Thymus (tissue), 11 donors: Measurements from ENCODE around the gene FLRT3. TPM values are rescaled to one million over a fixed set of nuclear protein-coding genes. Genes with fewer than 3 reads are reported as not detected.

Source experiments
- DNase-seq, 9 donors: peaks; one replicate each; pipeline ENCODE4 v3.0.0-alpha.2; 2013; ENCODE audit warnings: low spot score in 9 of 9, low read depth in 6 of 9, missing footprints in 1 of 9
- H3K27ac ChIP-seq, 2 donors: one replicate each; pipeline ENCODE4 v1.5.1; 2013; ENCODE audit warnings: control low read depth in 1 of 2, low read depth in 1 of 2, low read length in 1 of 2, mild to moderate bottlenecking in 1 of 2, moderate library complexity in 1 of 2
- H3K27me3 ChIP-seq, 2 donors: one replicate each; pipeline ENCODE4 v1.5.1; 2013; ENCODE audit warnings: low read length in 1 of 2; ENCODE audit not compliant: control insufficient read depth in 2 of 2, insufficient read depth in 1 of 2
- H3K36me3 ChIP-seq, 2 donors: one replicate each; pipeline ENCODE4 v1.5.1; 2013; ENCODE audit warnings: low read length in 1 of 2, mild to moderate bottlenecking in 1 of 2, moderate library complexity in 1 of 2; ENCODE audit not compliant: control insufficient read depth in 2 of 2, insufficient read depth in 2 of 2
- H3K4me1 ChIP-seq, 2 donors: one replicate each; pipeline ENCODE4 v1.5.1; 2013; ENCODE audit warnings: low read length in 2 of 2; ENCODE audit not compliant: control insufficient read depth in 2 of 2, insufficient read depth in 2 of 2
- H3K4me3 ChIP-seq, 2 donors: one replicate each; pipeline ENCODE4 v1.5.1; 2013; ENCODE audit warnings: low read length in 2 of 2, control low read depth in 1 of 2, mild to moderate bottlenecking in 1 of 2
- H3K9me3 ChIP-seq, 2 donors: one replicate each; pipeline ENCODE4 v1.5.1; 2013; ENCODE audit warnings: low read length in 1 of 2, mild to moderate bottlenecking in 1 of 2; ENCODE audit not compliant: control insufficient read depth in 2 of 2, insufficient read depth in 1 of 2
- WGBS: extraction: QIAGEN DNeasy Blood & Tissue Kit; methylation state at CpG from one replicate; pipeline ENCODE4 v1.1.7; 2013; 5-methylcytosine and 5-hydroxymethylcytosine counted together
- polyA plus RNA-seq: library from polyadenylated mRNA; stranded (reverse); fragments of 200-250 nt; gene quantifications from one replicate; pipeline ENCODE4 v1.2.3, GENCODE V29; 2013
- total RNA-seq: library from RNA; stranded (reverse); fragments of 120-200 nt; gene quantifications from one replicate; pipeline ENCODE4 v1.2.4, GENCODE V29; 2013
- donor health status: healthy.

Gene FLRT3
- total and polyA plus RNA-seq, 2 donors = 7.5 to 9.9 TPM

DNA sequence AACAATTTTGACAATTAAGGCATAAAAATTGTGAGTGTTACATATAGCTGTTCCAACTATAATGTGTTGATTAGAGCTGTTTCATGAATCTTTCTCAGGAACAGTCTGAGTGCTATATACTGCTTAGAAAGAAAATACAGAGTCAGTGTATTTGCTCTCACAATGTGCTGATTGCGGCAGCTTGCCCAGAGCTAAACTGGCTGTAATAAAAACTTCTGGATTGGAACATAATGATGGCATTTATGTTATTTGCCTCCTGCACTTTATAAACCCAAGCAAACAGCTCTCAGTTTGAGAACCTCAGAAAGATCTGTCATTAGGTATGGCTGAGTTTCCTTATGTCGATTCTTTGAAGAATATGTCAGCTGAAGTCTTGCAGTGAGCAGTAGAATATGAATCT lies 29.5 kb downstream of the FLRT3 start:
- DNase-seq = no peak
- Histone ChIP-seq H3K9me3 (no peaks in the 10 kb centered on the region), H3K4me3 (no peak overlapping the region), H3K4me1 (no peaks in the 10 kb centered on the region), H3K36me3 (no peaks in the 10 kb centered on the region), H3K27ac (no peak overlapping the region), H3K27me3 (no peaks in the 10 kb centered on the region)
- WGBS = 91% methylated on average over 2 of the region's 2 CpGs

DNA sequence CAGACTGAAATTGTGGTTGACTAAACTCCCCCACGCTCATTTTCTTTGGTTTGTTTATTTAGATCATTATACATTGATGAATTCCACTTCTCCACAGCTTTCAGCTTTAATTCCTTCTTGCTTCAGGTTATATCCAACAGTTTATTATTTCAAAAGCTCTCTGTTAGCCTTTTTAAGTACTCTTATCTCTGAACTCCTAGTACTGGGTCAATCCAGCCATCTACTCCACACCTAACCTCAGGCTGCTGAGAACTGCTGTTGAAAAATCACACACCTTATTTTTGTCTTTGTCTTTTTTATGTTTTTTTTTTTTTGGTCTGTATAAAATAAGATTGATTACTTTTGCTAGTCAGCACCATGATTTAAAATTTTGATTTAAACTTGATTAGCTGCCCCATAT lies 32.9 kb downstream of the FLRT3 start:
- H3K27me3 ChIP-seq = no peaks in the 10 kb centered on the region
- H3K9me3 ChIP-seq = no peaks in the 10 kb centered on the region
- 93% methylated on average over 1 of the region's 1 CpG for WGBS
- DNase-seq = no peak
- no peak overlapping the region for H3K27ac ChIP-seq
- no peaks in the 10 kb centered on the region for H3K36me3 ChIP-seq
- H3K4me1 ChIP-seq = no peaks in the 10 kb centered on the region
- no peak overlapping the region for H3K4me3 ChIP-seq

DNA sequence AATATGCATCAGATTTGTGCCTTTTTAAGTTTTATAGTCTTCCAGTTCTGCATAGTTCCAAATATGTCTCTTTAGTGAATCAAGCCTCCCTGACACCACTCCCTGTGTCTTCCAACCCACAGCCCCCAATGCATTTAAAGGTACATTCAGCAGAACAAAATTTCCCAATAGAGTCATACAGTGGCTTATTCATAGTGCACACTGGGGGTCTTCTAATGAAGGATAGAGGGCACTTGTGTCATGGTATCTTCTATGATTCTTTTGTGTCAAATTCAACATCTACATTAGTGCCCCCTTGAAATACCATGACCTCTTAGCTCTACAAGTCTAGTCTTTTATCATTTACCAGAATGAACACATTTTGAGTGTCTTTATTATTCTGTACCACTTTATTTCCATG lies 33.8 kb downstream of the FLRT3 start:
- H3K9me3 ChIP-seq = no peaks in the 10 kb centered on the region
- H3K36me3 ChIP-seq = no peaks in the 10 kb centered on the region
- H3K4me3 ChIP-seq = no peak overlapping the region
- no peaks in the 10 kb centered on the region for H3K4me1 ChIP-seq
- no peak for DNase-seq
- H3K27ac ChIP-seq = no peak overlapping the region
- no peaks in the 10 kb centered on the region for H3K27me3 ChIP-seq

DNA sequence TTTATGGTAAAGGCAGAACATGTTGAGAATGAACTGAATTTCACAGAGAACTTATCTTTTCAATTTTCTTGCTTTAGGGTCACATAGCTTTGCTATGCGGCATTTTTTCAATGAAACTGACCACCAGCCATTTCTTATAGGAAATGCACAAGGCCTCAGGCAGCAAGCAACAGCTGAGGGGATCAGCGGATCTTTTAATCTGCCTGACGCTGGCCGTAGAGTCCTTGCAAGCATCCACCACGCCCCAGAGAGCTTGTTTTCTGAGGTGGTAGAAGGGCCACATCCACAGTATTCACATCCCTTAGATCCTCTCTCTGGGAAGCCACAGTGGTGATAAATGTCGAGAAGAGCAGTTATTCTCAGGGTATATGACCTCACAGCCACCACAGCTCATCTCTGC lies 34.3 kb downstream of the FLRT3 start:
- Histone ChIP-seq H3K27ac (no peak overlapping the region), H3K4me1 (no peaks in the 10 kb centered on the region), H3K9me3 (no peaks in the 10 kb centered on the region), H3K27me3 (no peaks in the 10 kb centered on the region), H3K4me3 (no peak overlapping the region), H3K36me3 (no peaks in the 10 kb centered on the region)
- DNase-seq = no peak
- WGBS = 81% methylated on average over 6 of the region's 6 CpGs

DNA sequence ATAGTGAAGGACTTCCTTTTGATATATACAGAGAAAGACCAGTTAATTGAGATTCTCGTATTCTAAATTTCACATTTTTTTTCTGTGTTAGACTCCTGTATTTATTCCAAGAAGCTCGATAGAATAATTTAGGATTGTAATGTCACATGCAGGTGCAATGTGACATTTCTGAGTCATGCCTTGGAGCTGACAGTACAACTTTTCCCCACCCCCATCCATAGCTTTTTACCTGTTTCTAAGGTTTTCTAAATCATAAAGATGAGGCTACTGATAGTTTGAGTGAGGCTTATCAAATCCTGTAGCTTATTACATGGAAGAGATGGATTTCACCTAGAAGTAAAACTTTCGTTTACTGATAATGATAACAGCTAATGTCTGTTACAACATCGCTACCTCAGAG lies 37.6 kb downstream of the FLRT3 start:
- Histone ChIP-seq H3K9me3 (no peaks in the 10 kb centered on the region), H3K36me3 (no peaks in the 10 kb centered on the region), H3K27me3 (no peaks in the 10 kb centered on the region), H3K27ac (no peak overlapping the region), H3K4me3 (no peak overlapping the region), H3K4me1 (no peaks in the 10 kb centered on the region)
- DNase-seq = no peak
- WGBS = 95% methylated on average over 4 of the region's 4 CpGs

DNA sequence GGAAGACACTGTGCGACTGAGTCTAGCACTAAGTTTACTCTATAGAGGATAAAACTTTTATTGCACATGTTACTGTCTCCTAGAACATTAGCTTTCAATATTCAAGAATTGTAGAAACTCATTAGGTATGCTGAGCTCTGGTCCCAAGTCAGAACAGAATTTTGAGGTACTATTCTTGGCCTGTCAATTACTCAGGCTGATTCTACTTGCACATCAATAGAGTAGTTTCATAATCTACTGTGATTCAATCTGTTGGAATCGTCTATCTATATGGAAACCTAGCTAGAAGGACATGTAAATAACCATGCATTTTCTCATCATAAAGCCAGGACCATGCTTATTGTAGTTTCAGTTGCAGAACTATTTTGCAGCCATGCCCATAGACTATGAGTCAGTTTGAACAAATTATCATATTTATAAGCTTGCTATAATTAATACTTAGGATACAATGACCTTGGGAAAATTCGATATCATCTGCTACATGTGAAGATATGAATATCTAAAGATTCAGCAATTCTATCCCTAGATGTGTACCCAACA lies 41.6 kb downstream of the FLRT3 start:
- Histone ChIP-seq H3K27ac (no peak overlapping the region), H3K27me3 (no peaks in the 10 kb centered on the region), H3K4me3 (no peak overlapping the region), H3K9me3 (no peaks in the 10 kb centered on the region), H3K4me1 (no peaks in the 10 kb centered on the region), H3K36me3 (no peaks in the 10 kb centered on the region)
- no peak for DNase-seq
- 57% methylated on average over 3 of the region's 3 CpGs for WGBS

DNA sequence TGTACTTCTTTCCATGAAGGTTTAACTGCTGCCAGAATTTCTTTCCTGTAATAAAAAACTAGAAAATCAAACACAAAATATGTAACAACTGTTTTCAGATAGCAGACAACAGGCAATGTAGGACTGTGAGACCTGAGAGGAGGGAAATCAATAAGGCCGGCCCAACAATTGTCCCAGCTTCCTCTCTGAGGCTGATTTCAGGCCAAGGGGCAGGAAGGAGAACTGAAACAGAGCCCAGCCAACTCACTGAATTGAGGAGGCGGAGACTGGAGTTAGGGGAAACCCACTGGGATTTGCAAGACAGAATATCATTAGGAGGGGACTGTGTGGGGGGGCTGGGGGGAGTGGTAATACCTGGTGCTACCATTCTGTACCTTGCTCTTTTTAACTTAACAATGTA lies 42.2 kb downstream of the FLRT3 start:
- no peak overlapping the region for H3K4me3 ChIP-seq
- no peak overlapping the region for H3K27ac ChIP-seq
- no peaks in the 10 kb centered on the region for H3K27me3 ChIP-seq
- no peak for DNase-seq
- no peaks in the 10 kb centered on the region for H3K36me3 ChIP-seq
- no peaks in the 10 kb centered on the region for H3K4me1 ChIP-seq
- H3K9me3 ChIP-seq = no peaks in the 10 kb centered on the region
- 22% methylated on average over 2 of the region's 2 CpGs for WGBS

DNA sequence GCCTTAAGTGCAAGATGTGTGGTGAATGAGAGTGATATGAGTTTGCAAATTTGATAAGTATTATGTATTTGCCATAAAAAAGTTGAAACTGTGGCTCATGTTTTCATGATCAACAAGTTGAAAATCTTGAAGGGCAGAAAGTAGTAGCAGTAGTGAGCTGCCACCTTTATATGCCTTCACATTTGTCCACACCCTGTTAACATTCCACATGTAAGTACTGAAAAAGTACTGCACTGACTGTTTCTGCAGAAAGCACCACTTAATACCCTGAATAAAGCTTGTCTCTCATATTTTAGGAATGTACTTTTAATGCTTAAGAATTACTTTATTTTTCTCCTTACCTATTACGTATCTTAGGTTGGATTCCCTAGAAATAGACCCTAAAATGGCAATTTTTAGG lies 45.9 kb downstream of the FLRT3 start:
- no peaks in the 10 kb centered on the region for H3K36me3 ChIP-seq
- 95% methylated on average over 1 of the region's 1 CpG for whole genome bisulfite sequencing
- no peak overlapping the region for H3K27ac ChIP-seq
- H3K4me3 ChIP-seq = no peak overlapping the region
- H3K9me3 ChIP-seq = no peaks in the 10 kb centered on the region
- no peaks in the 10 kb centered on the region for H3K27me3 ChIP-seq
- no peak for DNase-seq
- no peaks in the 10 kb centered on the region for H3K4me1 ChIP-seq

DNA sequence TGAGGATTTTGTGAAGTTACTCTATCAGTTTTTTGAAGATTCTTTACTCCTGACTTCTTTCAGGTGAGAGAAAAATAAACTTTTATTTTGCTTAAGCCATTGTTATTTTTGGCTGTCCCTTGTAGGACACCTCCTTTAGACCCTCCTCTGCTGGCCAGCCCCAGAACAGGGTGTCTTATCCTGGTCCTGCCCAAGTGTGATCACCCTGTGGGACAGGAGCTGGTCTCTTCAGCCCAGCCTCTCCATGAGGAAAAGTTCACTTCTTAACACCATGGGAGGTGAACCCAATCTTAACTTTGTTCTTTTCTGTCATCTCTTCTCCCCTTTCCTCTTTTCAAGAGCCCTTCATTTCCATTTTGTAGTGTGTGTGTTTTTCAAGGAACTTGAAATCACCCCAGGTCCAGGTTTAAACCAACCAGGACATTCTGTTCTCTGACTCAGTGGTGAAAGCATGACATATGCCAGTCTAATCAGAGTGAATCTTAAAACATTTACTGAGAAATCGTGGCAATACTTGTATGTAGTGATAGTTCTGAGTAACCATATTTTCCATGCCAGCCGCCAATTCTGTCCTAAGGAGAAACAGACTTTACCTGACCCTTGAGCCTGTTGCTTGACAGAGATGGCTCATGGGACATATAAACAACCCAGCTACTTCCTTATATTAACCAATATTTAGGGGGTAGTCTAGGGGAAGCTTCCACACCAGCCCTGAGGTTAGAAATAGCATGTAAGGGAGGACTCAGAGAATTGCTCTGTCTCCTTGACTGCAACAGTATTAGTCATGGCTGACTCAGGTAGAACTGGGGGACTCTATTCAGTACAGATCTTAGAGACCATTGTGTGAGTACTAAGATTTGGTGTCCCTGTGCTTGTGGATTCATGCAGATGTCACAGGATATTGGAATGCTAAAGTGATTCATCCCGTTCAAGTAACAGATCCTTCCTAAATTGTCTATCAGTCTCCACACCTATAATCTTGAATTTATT lies 48.8 kb downstream of the FLRT3 start:
- Histone ChIP-seq H3K4me3 (no peak overlapping the region), H3K27ac (no peak overlapping the region), H3K9me3 (no peaks in the 10 kb centered on the region), H3K27me3 (no peaks in the 10 kb centered on the region), H3K36me3 (no peaks in the 10 kb centered on the region), H3K4me1 (no peaks in the 10 kb centered on the region)
- WGBS = 82% methylated on average over 3 of the region's 3 CpGs
- DNase-seq = no peak
